GM23248 (cell line): ENCODE data around the gene TFR2. TPM values are rescaled to one million over a fixed set of nuclear protein-coding genes. Genes with fewer than 3 reads are reported as not detected.
A peak's percentile ranks its signal among the peaks of the same experiment; 100 is the strongest.

Source experiments
- DNase-seq: peaks from one replicate; pipeline ENCODE4 v3.0.0-alpha.2; 2015
- H2AFZ ChIP-seq: fragments of 200-600 bp; sonication (generic); 2 replicates; pipeline ENCODE4 v1.6.1; 2016; ENCODE audit warnings: antibody characterized with exemption
- H3F3A ChIP-seq: fragments of 200-600 bp; sonication (generic); 2 replicates; pipeline ENCODE4 v1.6.1; 2016; ENCODE audit warnings: mild to moderate bottlenecking, antibody characterized with exemption, mixed run types; ENCODE audit not compliant: insufficient read depth
- H3K27ac ChIP-seq: fragments of 200-600 bp; sonication (generic); 2 replicates; pipeline ENCODE4 v1.5.1; 2016; ENCODE audit warnings: mild to moderate bottlenecking
- H3K27me3 ChIP-seq: fragments of 200-600 bp; sonication (generic); replicated peaks from 2 replicates; pipeline ENCODE4 v1.6.1; 2016; ENCODE audit warnings: mild to moderate bottlenecking; ENCODE audit not compliant: insufficient read depth
- H3K36me3 ChIP-seq: fragments of 200-600 bp; sonication (generic); 2 replicates; pipeline ENCODE4 v1.6.1; 2016; ENCODE audit warnings: low read depth, mild to moderate bottlenecking
- H3K4me1 ChIP-seq: fragments of 200-600 bp; sonication (generic); 2 replicates; pipeline ENCODE4 v1.6.1; 2016; ENCODE audit warnings: mild to moderate bottlenecking; ENCODE audit not compliant: insufficient read depth
- H3K4me2 ChIP-seq: fragments of 200-600 bp; sonication (generic); one replicate; pipeline ENCODE4 v1.6.1; 2016; ENCODE audit warnings: mild to moderate bottlenecking; ENCODE audit not compliant: unreplicated experiment
- H3K4me3 ChIP-seq: fragments of 200-600 bp; sonication (generic); 2 replicates; pipeline ENCODE4 v1.5.1; 2016; ENCODE audit warnings: mild to moderate bottlenecking
- H3K79me2 ChIP-seq: fragments of 200-600 bp; sonication (generic); 2 replicates; pipeline ENCODE4 v1.6.1; 2016; ENCODE audit warnings: mild to moderate bottlenecking; ENCODE audit not compliant: insufficient read depth
- H3K9ac ChIP-seq: fragments of 200-600 bp; sonication (generic); 2 replicates; pipeline ENCODE4 v1.6.1; 2016; ENCODE audit warnings: mild to moderate bottlenecking
- H3K9me2 ChIP-seq: fragments of 200-600 bp; sonication (generic); 2 replicates; pipeline ENCODE4 v1.6.1; 2016; ENCODE audit warnings: mixed run types, mild to moderate bottlenecking, moderate library complexity; ENCODE audit not compliant: insufficient read depth
- H3K9me3 ChIP-seq: fragments of 200-600 bp; sonication (generic); one replicate; pipeline ENCODE4 v1.6.1; 2017; ENCODE audit warnings: low read depth
- H4K20me1 ChIP-seq: fragments of 200-600 bp; sonication (generic); 2 replicates; pipeline ENCODE4 v1.6.0; 2016; ENCODE audit not compliant: insufficient read depth
- EZH2 ChIP-seq: fragments of 200-600 bp; sonication (generic); IDR thresholded peaks from 2 replicates; pipeline ENCODE4 v1.6.1; 2018; ENCODE audit warnings: antibody characterized with exemption, mild to moderate bottlenecking; ENCODE audit not compliant: insufficient read depth, poor library complexity, severe bottlenecking
- EZH2phosphoT487 ChIP-seq: fragments of 200-600 bp; sonication (generic); IDR thresholded peaks from 2 replicates; pipeline ENCODE4 v1.6.1; 2018; ENCODE audit warnings: antibody characterized with exemption, moderate library complexity, mild to moderate bottlenecking, low read depth; ENCODE audit not compliant: insufficient read depth
- WGBS, 2 experiments: methylation state at CpG; one replicate each; pipeline ENCODE4 v1.1.6; 2015 to 2017; ENCODE audit warnings: low lambda C conversion rate in 2 of 2, low coverage in 1 of 2; ENCODE audit errors: missing lambda C conversion rate in 2 of 2; 5-methylcytosine and 5-hydroxymethylcytosine counted together
- in situ Hi-C: fragments of 300-500 bp; cut with MboI; formaldehyde crosslinking; loops from 2 replicates; pipeline ENCODE4 v1.15.0; 2020
- polyA plus RNA-seq: library from polyadenylated mRNA; unstranded; fragments of >200 nt; fragmentation: Nextera tagmentation; extraction: Ambion mirVana; gene quantifications from 2 replicates; pipeline ENCODE4 v1.2.1, GENCODE V29; 2016
- total RNA-seq: library from RNA; depleted of rRNA; stranded (reverse); fragments of >200 nt; shearing (Covaris generic); gene quantifications from 2 replicates; pipeline ENCODE4 v1.2.3, GENCODE V29; 2014

Gene TFR2
- total and polyA plus RNA-seq, 2 experiments from 2014 or later: 0.11 to 0.79 TPM

GRCh38 chr7:100679129-100679926 lies 38.0 kb upstream of the TFR2 start:
- Histone ChIP-seq H3K27ac (no peak overlapping the region), H3K9me3 (no peaks in the 10 kb centered on the region), H3K79me2 (peaks cover 30% of the 10 kb centered on the region), H3F3A (no peaks in the 10 kb centered on the region), H3K4me3 (no peak overlapping the region), H3K4me2 (no peak overlapping the region), H3K36me3 (peaks cover 4% of the 10 kb centered on the region; the same call in 1 of the 2 replicates), H2AFZ (no peak overlapping the region), H4K20me1 (no peaks in the 10 kb centered on the region), H3K9me2 (no peaks in the 10 kb centered on the region), H3K9ac (no peak overlapping the region), H3K27me3 (no peaks in the 10 kb centered on the region), H3K4me1 (no peaks in the 10 kb centered on the region)
- peak; percentile 23 for DNase-seq
- no peak for TF ChIP-seq EZH2phosphoT487
- TF ChIP-seq EZH2: no peak
- in situ Hi-C loops: no loop called here
- WGBS, 2 experiments: 85 to 88% methylated on average over 11 to 13 of the region's 13 CpGs

- Histone ChIP-seq H3K4me3 (no peak overlapping the region), H3K79me2 (peaks cover 37% of the 10 kb centered on the region), H3K4me1 (no peaks in the 10 kb centered on the region), H4K20me1 (no peaks in the 10 kb centered on the region), H3K9me3 (no peaks in the 10 kb centered on the region), H3F3A (no peaks in the 10 kb centered on the region), H3K36me3 (peaks cover 4% of the 10 kb centered on the region; the same call in 1 of the 2 replicates), H3K4me2 (no peak overlapping the region), H2AFZ (no peak overlapping the region), H3K27ac (no peak overlapping the region), H3K9ac (no peak overlapping the region), H3K9me2 (no peaks in the 10 kb centered on the region), H3K27me3 (no peaks in the 10 kb centered on the region)
- TF ChIP-seq EZH2: no peak
- TF ChIP-seq EZH2phosphoT487: no peak
- in situ Hi-C loops: no loop called here
- no peak for DNase-seq
- 74 to 79% methylated on average over 31 to 35 of the region's 35 CpGs for WGBS, 2 experiments
Measured at GRCh38 chr7:100678291-100678984, 37.1 kb upstream of the TFR2 start.

GRCh38 chr7:100677308-100678267 lies 36.2 kb upstream of the TFR2 start:
- peaks cover 37% of the 10 kb centered on the region for H3K79me2 ChIP-seq
- no peak overlapping the region for H3K9ac ChIP-seq
- no peaks in the 10 kb centered on the region for H3K27me3 ChIP-seq
- TF ChIP-seq EZH2: no peak
- TF ChIP-seq EZH2phosphoT487: no peak
- H3K27ac ChIP-seq: no peak overlapping the region
- H3K4me3 ChIP-seq: no peak overlapping the region
- no peaks in the 10 kb centered on the region for H3K9me3 ChIP-seq
- no peaks in the 10 kb centered on the region for H3F3A ChIP-seq
- H3K4me2 ChIP-seq: no peak overlapping the region
- H2AFZ ChIP-seq: no peak overlapping the region
- no peak for DNase-seq
- peaks cover 4% of the 10 kb centered on the region; the same call in 1 of the 2 replicates for H3K36me3 ChIP-seq
- no peaks in the 10 kb centered on the region for H3K9me2 ChIP-seq
- H4K20me1 ChIP-seq: no peaks in the 10 kb centered on the region
- in situ Hi-C loops: no loop called here
- WGBS, 2 experiments: 89 to 92% methylated on average over 28 to 36 of the region's 36 CpGs
- no peaks in the 10 kb centered on the region for H3K4me1 ChIP-seq
